HG03575 (cell line): ENCODE results near the gene SLC35G1.

ENCODE experiments used
- ATAC-seq: cut with Tn5 transposase; IDR thresholded peaks from one replicate; pipeline ENCODE4 v1.9.1; 2021; ENCODE audit not compliant: unreplicated experiment, insufficient number of reproducible peaks, low FRiP score; ENCODE audit errors: extremely low read depth

The SLC35G1 gene

DNA sequence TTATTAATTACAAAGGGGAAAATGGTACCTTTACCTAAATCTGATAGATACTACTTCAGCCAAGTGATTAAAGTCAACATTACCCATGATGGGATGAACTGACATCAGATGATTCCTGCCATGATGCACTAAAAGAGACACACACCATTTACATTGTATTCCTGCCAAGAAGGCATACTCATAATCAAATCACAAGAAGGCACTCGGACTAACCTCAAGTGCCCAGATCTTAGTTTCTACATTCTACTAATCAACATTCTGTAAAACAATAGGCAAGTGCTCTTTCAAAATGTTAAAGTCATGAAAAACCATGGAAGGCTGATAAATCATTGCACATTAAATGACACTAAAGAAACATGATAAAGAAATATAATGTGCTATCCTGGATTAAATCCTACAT, 44.4 kb downstream of the SLC35G1 start:
- ATAC-seq = no peak

DNA sequence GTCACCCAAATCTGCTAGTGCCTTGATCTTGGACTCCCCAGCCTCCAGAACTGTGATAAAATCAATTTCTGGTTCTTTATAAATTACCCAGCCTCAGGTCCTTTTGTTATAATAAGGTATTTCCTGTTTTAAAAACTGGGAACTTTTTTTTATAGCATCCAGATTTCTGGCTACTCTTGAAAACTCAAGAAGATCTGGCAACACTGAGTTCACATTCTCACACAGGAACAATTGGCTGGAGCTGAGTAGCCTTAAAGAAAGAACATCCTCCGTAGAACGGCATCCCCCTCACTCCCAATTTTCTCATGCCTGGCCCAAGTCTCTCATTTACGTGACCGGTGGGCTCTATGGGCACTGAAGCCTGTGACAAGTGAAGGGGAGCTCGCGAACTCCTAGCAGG, 47.1 kb downstream of the SLC35G1 start:
- no peak for ATAC-seq

DNA sequence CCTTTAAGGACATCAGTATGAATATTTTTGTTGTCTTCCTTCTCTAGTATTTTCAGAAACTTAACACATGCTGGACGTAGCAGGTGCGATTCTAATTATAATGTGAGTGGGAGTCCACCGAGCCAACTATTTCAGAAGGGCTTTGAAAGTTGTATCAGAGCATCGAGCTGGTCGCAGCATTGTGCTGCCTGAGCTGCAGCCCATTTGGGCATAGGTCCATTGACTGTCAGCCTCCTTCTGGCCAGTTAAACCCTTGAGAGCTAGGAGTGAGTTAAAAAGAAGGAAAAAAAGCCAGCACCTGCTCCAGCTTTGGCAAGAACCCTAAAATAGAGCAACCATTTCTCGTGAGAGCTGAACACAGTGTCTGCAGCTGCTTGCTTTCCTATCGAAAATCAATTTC, 47.8 kb downstream of the SLC35G1 start:
- ATAC-seq = no peak

DNA sequence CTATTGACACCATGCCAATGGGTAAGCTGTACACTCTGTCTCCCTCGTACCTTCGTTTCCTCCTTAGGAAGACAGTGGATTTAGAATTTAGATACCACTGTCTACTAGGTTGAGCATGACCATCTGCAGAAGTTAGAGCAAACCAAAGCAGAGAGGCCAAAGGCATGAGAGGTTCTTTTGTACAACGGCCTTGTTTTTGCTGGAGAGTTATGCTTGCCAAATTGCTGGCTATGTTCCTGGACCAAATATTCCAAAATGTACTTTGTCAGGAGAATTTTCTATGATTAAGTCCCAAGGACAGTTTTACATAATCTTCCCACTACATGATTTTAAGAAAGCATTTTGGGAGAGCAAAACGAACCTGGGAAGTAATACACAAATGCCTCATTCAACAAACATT, 52.0 kb downstream of the SLC35G1 start:
- no peak for ATAC-seq

DNA sequence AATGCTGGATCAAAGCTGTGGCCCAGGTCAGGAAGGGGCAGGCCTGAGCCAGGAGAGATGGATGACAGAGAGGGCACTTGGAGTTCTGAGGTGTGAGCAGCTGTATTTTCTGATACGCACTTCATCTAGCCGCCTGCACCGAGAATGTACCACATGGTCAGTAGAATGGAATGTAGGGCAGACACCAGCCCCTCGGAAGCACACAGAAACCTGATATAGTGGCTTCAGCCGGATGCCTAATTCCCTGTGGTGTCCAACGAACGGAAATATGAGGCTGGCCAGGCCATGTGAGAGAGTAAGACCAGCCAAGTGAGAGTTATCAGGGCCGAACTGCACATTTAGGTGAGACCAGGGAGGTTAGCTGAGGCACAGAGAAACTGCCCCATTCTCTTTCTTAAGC, 53.3 kb downstream of the SLC35G1 start:
- ATAC-seq = no peak

DNA sequence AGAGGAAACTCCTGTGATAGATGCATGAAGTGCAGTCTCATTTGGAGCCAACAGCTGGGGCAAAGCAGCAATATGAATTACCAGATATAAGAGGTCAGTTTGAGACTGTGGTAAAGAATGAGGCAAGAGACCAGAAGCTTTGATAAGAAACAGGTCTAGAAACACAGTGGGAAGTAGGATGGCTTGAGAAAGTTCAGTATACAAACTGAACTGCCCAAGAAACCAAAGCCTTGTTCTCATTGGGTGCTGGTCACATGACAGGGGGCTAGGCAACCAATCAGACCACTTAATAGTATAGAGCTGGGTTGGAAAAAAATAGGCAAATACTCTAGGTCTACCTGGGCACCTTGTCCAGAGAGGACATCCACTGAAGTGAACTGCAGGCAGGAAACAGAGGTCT, 53.7 kb downstream of the SLC35G1 start:
- ATAC-seq = no peak

DNA sequence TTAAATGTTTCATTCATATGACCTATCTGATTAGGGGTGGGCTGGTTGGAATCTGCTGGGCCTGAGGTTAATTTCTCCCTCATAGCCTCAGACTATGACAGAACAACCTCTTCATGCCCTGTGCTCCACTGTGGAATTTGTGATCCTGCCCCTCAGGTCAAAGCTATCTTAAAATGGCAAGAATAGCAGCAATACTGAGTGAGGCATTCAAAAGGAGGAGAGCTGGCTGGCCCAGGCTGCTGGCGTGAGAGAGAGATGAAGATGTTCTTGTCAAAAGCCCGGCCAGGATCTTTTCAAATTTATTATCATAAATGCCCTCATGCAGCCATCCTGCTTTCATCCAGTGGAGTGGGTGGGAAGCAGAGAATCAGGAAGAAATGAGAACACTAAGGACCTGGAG, 58.1 kb downstream of the SLC35G1 start:
- no peak for ATAC-seq
